GM21367 (cell line): ENCODE data around the gene EIF4G1.
"Not testable (repeated sequence)": the region's sequence is repeated elsewhere in the genome, so short reads cannot be mapped to it uniquely, and the experiment has no call there.

Experiments
- ATAC-seq: cut with Tn5 transposase; IDR thresholded peaks from one replicate; pipeline ENCODE4 v1.9.1; 2021; ENCODE audit not compliant: unreplicated experiment

The EIF4G1 gene, protein sequence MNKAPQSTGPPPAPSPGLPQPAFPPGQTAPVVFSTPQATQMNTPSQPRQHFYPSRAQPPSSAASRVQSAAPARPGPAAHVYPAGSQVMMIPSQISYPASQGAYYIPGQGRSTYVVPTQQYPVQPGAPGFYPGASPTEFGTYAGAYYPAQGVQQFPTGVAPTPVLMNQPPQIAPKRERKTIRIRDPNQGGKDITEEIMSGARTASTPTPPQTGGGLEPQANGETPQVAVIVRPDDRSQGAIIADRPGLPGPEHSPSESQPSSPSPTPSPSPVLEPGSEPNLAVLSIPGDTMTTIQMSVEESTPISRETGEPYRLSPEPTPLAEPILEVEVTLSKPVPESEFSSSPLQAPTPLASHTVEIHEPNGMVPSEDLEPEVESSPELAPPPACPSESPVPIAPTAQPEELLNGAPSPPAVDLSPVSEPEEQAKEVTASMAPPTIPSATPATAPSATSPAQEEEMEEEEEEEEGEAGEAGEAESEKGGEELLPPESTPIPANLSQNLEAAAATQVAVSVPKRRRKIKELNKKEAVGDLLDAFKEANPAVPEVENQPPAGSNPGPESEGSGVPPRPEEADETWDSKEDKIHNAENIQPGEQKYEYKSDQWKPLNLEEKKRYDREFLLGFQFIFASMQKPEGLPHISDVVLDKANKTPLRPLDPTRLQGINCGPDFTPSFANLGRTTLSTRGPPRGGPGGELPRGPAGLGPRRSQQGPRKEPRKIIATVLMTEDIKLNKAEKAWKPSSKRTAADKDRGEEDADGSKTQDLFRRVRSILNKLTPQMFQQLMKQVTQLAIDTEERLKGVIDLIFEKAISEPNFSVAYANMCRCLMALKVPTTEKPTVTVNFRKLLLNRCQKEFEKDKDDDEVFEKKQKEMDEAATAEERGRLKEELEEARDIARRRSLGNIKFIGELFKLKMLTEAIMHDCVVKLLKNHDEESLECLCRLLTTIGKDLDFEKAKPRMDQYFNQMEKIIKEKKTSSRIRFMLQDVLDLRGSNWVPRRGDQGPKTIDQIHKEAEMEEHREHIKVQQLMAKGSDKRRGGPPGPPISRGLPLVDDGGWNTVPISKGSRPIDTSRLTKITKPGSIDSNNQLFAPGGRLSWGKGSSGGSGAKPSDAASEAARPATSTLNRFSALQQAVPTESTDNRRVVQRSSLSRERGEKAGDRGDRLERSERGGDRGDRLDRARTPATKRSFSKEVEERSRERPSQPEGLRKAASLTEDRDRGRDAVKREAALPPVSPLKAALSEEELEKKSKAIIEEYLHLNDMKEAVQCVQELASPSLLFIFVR (N-terminal part only)

DNA sequence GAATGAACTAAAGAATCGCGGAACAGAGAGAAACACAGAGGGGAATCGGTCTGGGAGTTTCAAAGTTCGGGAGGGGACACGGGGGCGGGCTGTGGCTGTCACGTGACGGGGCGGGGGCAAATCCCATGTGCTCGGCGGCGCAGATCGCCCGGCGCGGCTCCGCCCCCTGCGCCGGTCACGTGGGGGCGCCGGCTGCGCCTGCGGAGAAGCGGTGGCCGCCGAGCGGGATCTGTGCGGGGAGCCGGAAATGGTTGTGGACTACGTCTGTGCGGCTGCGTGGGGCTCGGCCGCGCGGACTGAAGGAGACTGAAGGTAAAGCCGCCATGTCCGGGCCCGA, at the start of gene EIF4G1:
EIF4G1 (plus strand) TSS at position 244 of the 337 bp plus-strand sequence. CDS start 1,191 bp downstream, outside the sequence.
- peak; percentile 80 for ATAC-seq

DNA sequence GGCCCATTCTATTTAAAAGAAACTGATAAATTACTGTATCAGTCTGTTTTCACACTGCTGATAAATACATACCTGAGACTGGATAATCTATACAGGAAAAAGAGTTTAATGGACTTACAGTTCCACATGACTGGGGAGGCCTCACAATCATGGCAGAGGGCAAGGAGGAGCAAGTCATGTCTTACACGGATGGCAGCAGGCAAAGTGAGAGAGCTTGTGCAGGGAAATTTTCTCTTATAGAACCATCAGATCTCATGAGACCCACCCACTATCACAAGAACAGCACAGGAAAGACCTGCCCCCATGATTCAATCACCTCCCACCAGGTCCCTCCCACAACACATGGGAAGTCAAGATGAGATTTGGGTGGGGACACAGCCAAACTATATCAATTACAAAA, 47.2 kb upstream of the EIF4G1 start:
- not testable (repeated sequence) for ATAC-seq

DNA sequence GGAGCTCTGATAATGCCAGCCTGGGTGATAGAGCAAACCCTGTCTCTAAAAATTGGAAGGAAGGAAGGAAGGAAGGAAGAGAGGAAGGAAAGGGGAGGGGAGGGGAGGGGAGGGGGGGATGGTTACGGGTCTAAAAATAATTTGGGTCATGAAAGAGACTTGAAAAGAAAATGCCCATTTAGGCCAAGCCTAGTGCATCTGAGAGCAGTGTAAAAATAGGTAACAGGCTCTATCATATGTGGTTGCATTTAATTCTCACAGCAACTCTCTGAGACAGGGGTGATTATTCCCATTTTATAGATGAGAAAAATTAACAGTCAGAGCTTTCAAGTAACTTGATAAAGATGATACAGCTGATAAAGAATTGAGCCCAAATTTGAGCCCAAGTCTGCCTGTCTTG, 42.1 kb upstream of the EIF4G1 start:
- ATAC-seq, result no peak

DNA sequence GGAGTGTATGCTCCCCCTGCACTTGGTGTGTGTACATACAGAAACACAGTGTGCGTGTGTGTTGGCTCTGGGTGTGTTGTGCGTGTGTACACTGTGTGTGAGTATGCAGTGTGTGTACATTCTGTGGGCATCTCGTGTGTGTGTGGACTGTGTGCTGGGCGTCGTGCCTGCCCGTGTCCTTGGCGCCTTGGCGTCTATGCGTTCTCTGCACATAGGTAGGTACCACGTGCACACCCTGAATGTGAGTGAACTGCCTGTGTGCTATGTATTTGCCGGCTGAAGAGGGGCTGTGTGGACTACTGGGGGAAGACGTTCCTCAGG, 39.1 kb upstream of the EIF4G1 start:
- ATAC-seq, result no peak

DNA sequence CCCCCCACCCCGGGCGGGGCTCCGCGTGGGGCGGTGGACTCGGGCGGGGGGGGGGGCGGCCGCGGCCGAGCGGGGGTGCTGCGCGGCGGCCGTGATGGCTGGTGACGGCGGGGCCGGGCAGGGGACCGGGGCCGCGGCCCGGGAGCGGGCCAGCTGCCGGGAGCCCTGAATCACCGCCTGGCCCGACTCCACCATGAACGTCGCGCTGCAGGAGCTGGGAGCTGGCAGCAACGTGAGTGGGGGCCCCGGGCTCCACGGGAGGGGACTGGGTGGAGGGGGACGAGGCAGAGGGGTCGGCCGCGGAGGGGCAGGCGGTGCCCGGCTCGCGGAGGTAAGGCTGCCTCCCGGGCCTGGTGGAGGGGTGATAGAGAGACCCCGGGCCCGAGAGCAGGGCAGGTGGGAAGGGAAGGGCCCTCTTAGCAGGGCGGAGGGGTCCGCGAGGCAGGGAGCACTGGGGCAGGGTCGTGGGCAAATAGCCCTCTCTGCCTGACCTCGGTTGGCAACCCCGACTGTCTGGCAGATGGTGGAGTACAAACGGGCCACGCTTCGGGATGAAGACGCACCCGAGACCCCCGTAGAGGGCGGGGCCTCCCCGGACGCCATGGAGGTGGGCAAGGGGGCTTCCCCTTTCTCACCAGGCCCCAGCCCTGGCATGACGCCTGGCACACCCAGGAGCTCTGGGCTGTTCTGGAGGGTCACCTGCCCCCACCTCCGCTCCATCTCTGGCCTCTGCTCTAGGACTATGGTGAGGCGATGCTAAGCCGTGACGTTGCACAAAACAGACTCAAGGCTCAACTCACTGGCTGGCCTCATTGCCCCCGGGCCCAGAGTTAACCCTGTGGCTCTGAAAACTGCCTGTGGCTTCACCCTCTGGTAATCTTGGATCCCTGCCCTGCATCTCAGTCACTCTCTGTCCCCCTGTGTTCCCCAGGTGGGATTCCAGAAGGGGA, 38.2 kb upstream of the EIF4G1 start, which contains the start of gene ECE2:
ECE2 (plus strand) TSS at position 62 of the 950 bp plus-strand sequence; CDS start at position 194, 132 bp downstream.
- ATAC-seq, result no peak

DNA sequence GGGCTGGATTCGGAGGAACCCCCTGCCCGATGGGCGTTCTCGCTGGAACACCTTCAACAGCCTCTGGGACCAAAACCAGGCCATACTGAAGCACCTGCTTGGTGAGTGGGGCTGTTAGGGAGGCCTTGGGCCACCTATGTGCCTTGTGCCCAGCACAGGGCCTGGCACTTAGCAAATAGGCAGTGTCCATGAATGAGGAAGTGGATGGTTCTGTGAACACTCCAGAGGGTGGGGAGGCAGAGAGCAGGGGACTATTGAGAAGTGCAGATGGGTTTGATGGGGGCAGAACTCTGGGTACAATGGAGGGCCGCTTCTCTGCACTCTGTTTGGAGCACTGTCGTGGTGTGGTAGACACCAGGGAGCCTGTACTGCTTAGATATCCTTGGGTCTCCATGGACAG, 37.0 kb upstream of the EIF4G1 start:
- no peak for ATAC-seq

DNA sequence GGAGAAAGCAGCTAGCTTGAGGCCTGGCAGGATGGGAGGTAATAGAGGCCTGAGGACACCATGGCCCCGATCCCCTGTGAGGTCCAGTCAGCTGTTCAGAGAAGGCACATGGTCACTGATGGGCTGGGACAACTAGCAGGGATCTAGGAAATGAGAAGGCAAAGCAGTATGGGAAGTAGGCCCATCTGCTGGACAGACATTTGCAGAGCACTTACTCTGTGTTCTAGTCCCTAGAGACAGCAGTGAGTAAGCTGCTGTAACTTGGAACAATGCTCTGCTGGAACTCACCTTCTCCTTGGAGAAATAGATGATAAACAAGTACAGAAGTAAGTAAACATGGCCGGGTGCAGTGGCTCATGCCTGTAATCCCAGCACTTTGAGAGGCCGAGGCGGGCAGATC, 31.5 kb upstream of the EIF4G1 start:
- ATAC-seq, result no peak

DNA sequence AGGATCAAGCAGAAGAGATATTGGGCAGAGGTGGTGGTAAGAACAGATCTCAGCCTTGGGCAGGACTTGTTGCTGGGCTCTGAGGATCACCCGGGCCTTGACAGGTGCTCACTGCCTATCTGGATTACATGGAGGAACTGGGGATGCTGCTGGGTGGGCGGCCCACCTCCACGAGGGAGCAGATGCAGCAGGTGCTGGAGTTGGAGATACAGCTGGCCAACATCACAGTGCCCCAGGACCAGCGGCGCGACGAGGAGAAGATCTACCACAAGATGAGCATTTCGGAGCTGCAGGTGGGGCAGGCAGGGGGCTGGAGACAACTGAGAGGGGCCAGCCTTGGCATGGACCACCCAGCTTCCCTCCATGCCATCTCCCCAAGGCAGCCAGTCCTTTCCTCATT, 30.7 kb upstream of the EIF4G1 start:
- ATAC-seq, result no peak

DNA sequence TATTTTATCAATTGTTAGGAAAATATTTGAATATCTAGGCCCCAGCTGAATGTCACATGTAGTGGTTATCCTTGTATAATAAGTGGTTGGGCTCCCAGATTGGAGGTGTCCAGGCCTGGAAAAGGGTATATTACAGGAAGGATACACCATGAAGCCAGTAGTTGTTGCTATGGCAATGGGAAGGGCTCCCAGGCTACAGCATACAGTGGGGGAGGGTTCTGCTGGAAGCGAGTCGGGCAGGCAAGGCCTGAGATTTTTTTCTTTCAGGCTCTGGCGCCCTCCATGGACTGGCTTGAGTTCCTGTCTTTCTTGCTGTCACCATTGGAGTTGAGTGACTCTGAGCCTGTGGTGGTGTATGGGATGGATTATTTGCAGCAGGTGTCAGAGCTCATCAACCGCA, 29.7 kb upstream of the EIF4G1 start:
- no peak for ATAC-seq

DNA sequence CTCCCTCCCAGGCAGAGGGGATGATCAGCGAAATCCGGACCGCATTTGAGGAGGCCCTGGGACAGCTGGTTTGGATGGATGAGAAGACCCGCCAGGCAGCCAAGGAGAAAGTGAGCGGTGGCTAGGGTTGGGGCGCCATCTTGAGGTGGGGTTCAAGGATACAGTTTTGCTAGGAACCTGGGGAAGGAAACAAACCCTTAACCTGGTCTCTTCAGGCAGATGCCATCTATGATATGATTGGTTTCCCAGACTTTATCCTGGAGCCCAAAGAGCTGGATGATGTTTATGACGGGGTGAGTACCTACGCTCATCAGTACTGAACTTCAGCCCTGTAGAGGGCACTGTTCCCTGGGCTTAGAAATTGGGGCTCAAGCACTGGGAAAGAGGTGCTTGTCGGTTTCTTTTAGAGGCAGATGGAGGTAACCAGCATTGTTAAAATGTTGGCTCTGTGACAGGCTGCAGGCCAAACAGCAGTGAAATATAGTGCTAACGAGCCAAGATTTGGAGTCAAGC, 24.9 kb upstream of the EIF4G1 start:
- no peak for ATAC-seq

DNA sequence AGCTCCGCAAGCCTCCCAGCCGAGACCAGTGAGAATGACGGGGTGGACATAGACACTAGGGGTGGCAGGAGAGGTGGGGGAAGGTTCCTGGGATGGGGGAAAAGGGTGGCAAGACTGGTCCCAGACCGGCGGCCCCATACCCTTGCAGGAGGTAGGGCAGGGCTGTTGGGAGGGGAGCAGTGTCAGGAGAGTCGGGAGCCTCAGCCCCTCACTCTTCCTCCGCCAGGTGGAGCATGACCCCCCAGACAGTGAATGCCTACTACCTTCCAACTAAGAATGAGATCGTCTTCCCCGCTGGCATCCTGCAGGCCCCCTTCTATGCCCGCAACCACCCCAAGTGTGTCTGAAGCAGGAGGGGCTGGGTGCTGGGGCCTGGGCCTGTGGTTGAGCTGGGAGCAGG, 24.1 kb upstream of the EIF4G1 start:
- ATAC-seq, result no peak

DNA sequence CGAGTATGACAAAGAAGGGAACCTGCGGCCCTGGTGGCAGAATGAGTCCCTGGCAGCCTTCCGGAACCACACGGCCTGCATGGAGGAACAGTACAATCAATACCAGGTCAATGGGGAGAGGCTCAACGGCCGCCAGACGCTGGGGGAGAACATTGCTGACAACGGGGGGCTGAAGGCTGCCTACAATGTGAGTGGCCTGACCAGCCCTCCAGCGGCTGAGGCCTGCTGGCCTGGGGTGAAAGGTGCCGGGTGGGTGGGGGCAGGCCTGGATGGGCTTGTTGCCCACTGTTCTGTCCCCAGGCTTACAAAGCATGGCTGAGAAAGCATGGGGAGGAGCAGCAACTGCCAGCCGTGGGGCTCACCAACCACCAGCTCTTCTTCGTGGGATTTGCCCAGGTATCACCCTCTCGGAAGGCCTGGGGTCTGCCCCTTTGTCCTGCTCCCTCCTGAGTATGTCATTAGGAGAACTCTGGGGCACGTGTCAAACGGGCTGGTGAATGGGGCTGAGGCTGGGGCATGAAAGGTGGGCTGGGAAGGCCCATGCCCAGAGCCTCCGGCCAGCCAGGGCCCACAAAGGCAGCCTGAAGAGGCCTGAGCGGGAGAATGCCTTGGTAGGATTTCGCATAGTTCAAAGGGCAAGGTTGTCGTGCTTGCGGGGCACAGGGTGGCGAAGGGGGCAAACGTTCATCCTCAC, 23.2 kb upstream of the EIF4G1 start:
- no peak for ATAC-seq

DNA sequence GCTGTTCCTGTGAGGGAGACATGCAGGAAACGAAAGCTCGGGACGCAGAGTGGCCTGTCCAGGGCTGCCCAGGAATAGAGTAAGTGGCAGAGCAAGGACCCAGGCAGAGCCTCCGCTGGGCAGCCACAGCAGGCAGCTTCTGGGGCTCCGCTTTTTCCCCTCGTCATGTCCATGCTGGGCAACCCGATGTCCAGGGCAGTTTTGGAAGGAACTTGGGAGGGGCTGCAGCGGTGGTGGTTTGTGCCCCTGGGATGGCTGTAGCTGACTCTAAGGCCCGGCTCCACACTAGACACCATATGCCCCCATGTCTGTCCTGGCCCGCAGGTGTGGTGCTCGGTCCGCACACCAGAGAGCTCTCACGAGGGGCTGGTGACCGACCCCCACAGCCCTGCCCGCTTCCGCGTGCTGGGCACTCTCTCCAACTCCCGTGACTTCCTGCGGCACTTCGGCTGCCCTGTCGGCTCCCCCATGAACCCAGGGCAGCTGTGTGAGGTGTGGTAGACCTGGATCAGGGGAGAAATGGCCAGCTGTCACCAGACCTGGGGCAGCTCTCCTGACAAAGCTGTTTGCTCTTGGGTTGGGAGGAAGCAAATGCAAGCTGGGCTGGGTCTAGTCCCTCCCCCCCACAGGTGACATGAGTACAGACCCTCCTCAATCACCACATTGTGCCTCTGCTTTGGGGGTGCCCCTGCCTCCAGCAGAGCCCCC, 22.5 kb upstream of the EIF4G1 start:
- no peak for ATAC-seq

DNA sequence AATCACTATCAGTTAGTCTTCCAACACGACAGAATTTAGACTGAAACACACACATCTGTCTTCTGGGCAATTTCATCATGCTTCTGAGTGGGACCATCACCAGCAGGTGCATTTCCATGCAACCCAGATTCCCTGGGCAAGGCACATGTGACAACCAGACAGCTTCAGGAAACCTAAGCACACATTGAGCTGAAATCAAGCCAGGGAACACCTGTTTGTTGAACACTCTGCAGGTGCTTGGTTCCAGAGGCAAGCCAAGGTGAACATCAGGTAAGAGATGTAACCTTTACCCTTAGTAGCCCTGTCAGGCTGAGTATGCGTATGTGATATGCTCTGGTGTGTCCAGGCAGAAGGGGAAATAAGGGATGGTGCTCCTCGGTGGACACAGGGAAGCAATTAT, 18.6 kb upstream of the EIF4G1 start:
- no peak for ATAC-seq

DNA sequence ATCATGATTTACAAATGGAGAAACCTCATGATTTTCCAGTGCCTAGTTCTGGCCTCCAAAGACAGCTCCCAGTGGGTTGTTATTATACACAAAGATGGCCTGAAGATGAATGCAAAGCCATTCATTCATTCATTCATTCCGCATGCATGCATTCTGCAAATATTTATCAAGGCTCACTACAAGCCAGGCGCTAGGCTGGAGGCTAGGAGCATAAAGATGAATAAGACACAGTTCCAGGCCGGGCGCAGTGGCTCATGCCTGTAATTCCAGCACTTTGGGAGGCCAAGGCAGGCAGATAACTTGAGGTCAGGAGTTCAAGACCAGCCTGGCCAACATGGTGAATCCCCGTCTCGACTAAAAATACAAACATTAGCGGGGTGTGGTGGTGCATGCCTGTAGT, 17.8 kb upstream of the EIF4G1 start:
- ATAC-seq, result no peak

DNA sequence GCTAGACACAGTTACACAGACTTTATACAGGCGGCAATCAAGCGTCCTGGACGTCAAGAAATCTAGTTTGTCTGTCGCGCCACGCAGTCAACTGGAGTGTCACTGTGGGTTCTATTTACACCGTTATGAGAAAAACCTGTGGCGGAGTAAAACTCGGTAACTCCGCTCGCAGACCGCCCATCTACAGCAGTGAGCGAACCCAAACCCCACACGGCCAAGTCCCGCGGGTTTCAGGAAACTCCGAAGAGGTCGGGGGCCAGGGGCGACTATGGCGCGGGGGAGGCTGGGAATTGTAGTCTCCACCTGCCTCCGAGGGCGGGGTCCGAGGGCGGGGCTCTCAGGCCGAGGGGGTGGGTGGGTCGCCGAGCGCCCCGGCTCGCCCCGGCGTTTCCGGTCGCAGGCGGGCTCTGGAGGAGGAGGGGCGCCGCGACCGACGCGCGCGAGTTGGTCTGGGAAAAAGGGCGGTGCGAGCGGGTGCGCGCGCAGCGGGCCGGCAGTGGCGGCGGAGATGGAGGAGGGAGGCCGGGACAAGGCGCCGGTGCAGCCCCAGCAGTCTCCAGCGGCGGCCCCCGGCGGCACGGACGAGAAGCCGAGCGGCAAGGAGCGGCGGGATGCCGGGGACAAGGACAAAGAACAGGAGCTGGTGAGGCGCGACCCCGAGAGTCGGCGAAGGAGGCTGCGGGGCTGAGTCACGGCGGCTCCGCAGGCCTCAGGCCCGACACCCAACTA, 15.5 kb upstream of the EIF4G1 start, which contains the start of gene PSMD2:
PSMD2 (plus strand) TSS at position 483 of the 729 bp plus-strand sequence; CDS start at position 509, 26 bp downstream.
- ATAC-seq, result peak; percentile 81

DNA sequence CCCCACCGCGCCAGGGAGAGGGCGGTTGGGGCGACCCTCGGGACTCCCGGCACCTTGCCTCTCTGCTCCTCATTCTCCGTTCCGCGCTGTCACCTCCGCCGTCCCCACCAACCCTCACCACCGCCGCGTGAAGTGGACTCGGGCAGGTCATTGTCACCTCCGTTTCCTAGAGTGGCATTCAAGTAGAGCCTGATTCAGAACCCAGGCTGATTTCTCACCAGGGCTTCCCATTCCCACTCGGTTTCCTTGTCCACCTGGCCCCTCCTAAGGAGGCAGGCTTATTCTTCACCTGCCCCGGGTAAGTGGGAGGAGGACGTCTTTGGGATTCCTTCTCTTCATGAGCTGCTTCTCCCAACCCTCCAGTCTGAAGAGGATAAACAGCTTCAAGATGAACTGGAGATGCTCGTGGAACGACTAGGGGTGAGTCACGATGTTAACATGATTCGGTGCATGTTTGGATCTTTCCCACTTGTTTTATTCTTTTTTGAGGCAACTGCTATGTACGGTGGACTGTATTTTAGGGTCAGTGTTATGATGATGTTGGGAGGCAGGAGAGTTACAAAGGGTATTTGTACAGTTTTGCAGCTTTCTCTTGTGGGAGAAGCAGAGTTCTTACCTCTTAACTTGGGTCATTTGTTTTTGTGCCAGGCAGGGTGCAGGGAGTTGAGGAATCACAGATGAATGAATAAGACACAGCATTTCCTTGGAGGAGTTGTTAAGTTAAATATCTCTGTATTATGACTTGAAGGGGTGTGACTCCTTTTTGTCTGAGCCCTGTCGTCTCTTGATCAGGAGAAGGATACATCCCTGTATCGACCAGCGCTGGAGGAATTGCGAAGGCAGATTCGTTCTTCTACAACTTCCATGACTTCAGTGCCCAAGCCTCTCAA, 14.7 kb upstream of the EIF4G1 start:
- ATAC-seq, result no peak
